ENCODE results near the gene CD40. TPM values are rescaled to one million over a fixed set of nuclear protein-coding genes. Genes with fewer than 3 reads are reported as not detected.

The CD40 gene
- total RNA-seq (ENCODE audit: low replicate concordance), result 1.9 and 7.8 TPM in 2 replicates

DNA sequence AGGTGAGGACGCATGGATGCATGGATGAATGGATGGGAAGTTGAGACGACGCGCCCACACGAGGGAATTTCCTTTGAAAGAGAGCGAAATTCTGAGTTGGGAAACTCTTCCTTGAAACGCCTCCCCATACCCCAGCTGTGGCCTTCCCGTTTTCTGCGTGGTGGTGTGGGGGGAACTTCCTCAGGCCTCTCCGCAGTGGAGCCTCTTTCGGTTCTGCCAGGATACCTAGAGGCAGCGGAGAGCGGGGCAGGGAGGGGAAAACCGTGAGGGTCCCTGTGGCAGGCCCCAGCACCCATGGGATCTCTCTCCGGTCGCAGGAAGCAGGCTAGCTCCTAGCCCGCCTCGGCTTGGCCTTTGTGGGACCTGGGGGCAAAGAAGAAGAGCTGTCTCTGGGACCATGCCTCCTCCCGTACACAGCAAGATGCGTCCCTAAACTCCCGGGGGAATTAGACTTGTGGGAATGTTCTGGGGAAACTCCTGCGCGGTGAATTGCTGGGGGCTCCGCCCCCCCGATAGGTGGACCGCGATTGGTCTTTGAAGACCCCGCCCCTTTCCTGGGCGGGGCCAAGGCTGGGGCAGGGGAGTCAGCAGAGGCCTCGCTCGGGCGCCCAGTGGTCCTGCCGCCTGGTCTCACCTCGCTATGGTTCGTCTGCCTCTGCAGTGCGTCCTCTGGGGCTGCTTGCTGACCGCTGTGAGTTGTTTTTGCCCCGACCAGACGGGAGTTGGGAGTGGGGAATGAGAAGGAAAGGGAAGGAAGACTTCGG is at the start of gene CD40:
TSS of gene CD40 (plus strand) at position 611 of the 764 bp plus-strand sequence. CDS start at position 641, 30 bp downstream.

DNA sequence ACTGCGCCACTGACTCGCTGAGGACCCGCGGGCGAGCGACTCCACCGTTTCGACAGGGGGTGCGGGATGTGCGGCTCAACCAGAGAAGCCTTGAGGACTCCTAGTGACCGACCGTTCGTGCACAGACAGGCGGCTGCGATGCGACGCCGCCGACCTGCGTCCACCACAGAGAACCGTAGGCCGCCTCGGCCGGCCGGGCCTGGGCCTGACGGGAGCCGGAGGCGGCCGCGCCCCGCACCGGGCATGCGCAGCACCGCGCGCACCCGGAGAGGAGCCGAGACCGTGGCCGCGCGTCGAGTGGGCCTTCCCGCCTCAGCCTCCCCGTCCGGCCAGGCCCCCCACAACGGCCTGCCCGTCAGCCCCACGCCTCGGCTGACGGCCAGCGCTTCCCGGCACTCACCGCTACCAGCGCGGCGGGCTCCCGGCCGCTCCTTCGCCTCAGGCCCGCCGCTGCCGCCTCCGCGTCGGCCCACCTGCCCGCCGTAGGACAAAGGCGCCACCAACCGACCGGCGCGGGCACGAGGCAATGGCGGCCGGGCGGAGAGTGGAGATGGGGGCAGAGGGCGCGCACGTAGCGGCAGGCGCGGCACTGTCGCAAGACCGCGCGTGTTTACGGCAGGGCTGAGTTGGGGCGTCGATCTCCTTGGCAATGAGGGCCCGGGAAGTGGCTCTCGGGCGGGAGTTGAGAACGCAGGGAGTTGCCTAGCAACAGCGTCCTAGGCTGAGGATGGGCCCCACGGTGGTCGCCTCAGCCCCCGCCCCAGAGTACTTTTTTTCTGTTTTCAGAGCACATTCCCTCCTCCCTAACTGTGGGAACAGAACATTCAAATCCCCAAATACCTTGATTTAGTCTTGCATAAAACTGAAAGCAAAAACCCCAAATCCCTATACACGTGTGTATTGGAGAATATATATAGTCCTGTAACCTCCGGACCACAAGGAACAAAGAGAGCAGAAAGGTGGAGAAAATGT is 28.4 kb upstream of the CD40 start, which contains the start of gene NCOA5:
TSS of gene NCOA5 (minus strand) at position 546 of the 972 bp plus-strand sequence. CDS start 10,538 bp downstream, outside the sequence.

Other genes with a start within 250 kb of the CD40 start
- gene ZSWIM1, start 237.1 kb upstream of the CD40 start, total RNA-seq (ENCODE audit: low replicate concordance), result 2.9 and 3.5 TPM in 2 replicates
- gene SPATA25, start 230.7 kb upstream of the CD40 start, total RNA-seq (ENCODE audit: low replicate concordance), result 0.12 and 0.60 TPM in 2 replicates
- gene NEURL2, start 227.1 kb upstream of the CD40 start, total RNA-seq (ENCODE audit: low replicate concordance), result 2.0 and 3.5 TPM in 2 replicates
- gene CTSA, start 227.0 kb upstream of the CD40 start, total RNA-seq (ENCODE audit: low replicate concordance), result 58.2 and 124 TPM in 2 replicates
- gene PLTP, start 206.2 kb upstream of the CD40 start, total RNA-seq (ENCODE audit: low replicate concordance), result 21.9 and 59.8 TPM in 2 replicates
- gene PCIF1, start 183.6 kb upstream of the CD40 start, total RNA-seq (ENCODE audit: low replicate concordance), result 4.9 and 7.0 TPM in 2 replicates
- 8.5 and 11.5 TPM in 2 replicates for gene ZNF335, start 146.1 kb upstream of the CD40 start, total RNA-seq (ENCODE audit: low replicate concordance)
- gene MMP9, start 109.4 kb upstream of the CD40 start, total RNA-seq (ENCODE audit: low replicate concordance), result not detected in 2 replicates
- gene SLC12A5, start 89.1 kb upstream of the CD40 start, total RNA-seq (ENCODE audit: low replicate concordance), result under 0.01 TPM in 1 of 2 replicates, not detected in the other
- 6.3 and 6.8 TPM in 2 replicates for gene NCOA5, start 28.4 kb upstream of the CD40 start, total RNA-seq (ENCODE audit: low replicate concordance)
- gene CDH22, start 190.2 kb downstream of the CD40 start, total RNA-seq (ENCODE audit: low replicate concordance), result not detected in 2 replicates

All from smooth muscle cell of the coronary artery (primary cell).